Right kidney (tissue), 9 donors: ENCODE measurements around the gene SCIMP.
"Not testable (repeated sequence)": the region's sequence is repeated elsewhere in the genome, so short reads cannot be mapped to it uniquely, and the experiment has no call there.

Experiments
- DNase-seq: peaks from one replicate; pipeline ENCODE4 v3.0.0-alpha.2; 2016
- long read RNA-seq, 8 donors: transcript quantifications; one replicate each; lab custom pipeline, GENCODE V29; 2026

SCIMP gene
- long read RNA-seq, donor 1 = 0 reads
- long read RNA-seq, donor 2, partial matches to known transcripts = 0 of 1 reads
- long read RNA-seq, donor 2, other reads (novel, unspliced or antisense) = 0 of 1 reads
- long read RNA-seq, donor 3 = 0 reads
- long read RNA-seq, donor 4 = 0 reads
- long read RNA-seq, donor 5 = 0 reads
- long read RNA-seq, donor 6, partial matches to known transcripts = 0 of 1 reads
- long read RNA-seq, donor 6, other reads (novel, unspliced or antisense) = 0 of 1 reads
- long read RNA-seq, donor 7 = 0 reads
- long read RNA-seq, donor 8, partial matches to known transcripts = 0 of 1 reads
- long read RNA-seq, donor 8, other reads (novel, unspliced or antisense) = 0 of 1 reads

DNA sequence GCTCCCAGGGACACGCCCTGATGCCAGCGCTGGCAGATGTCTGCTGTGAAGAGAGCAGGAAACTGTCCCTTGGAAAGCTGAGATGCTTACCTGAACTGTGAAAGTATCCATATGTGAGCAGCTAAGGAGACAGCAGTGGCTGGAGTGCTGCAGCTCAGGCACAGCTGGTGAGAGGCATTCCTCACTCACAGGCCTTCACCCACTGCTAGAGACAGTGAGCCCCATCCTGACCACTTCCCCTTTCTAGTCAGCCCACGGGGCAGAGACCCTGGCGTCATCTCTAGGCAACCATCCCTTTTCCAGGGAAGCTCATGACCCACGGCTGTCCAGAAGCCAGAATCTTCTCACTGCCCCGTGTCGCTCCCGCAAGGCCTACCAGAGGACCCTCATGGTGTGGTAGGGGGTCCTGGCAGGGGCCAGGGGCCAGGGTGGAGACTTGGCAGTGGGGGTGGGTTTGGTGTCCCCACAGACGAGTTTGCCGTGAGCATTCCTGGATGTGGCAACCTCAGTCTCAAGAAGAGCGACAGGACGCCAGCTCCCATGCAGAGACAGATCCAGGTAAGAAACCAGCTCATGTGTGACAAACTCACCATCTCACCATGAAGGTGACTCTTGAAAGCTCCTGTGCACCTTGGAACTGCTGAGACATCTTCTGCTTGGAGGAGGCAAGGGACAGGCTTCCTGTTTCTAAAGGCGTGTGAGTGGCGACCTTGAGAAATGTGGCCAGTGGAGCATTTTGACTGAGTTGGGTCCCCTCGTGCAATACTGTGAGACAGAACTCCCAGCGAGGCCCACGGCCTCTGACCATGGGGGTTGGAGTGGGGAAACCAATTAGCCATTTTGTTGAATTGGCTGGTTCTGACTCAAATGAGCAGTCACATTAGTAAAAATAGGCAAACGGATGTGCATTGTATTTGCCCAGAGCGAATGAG, at the start of gene SCIMP:
SCIMP (minus strand) TSS at position 216 of the 932 bp plus-strand sequence; CDS start at position 111, 105 bp downstream.
- DNase-seq = no peak

DNA sequence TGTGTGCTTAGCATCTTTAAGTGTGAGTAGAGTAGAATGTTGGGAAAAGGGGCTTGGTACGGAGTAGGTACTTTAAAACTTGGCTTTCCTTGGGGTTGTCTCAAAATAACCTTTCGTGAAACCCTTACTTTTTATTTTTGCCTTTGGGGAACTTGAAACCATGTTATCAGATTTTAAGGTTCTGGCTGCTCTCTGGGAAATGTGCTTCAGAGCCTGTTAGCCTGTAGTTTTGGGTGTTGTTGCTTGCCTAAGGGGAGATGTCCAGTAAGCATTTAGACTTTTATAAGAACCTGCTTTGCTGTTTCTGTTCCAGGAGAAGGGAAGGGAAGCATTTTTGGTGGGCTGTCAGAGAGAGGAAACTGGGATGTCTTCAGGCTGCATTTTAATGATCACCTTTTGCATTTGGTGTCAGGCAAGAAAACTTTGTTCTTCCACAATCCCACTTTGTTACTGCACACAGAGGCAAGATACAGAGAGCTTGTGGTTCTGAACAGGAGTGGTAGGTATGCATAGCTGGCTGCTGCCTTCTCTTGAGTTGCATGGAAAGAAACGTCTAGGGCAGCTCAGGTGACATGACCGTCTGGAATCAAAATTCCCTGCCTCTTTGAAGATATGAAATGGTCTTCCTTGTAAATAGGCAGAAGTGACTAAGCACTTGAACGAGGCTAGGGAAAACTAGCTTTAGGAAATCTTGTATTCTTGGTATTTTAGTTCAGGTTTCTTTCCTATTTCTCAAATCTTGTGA, 49.1 kb upstream of the SCIMP start:
- no peak for DNase-seq

DNA sequence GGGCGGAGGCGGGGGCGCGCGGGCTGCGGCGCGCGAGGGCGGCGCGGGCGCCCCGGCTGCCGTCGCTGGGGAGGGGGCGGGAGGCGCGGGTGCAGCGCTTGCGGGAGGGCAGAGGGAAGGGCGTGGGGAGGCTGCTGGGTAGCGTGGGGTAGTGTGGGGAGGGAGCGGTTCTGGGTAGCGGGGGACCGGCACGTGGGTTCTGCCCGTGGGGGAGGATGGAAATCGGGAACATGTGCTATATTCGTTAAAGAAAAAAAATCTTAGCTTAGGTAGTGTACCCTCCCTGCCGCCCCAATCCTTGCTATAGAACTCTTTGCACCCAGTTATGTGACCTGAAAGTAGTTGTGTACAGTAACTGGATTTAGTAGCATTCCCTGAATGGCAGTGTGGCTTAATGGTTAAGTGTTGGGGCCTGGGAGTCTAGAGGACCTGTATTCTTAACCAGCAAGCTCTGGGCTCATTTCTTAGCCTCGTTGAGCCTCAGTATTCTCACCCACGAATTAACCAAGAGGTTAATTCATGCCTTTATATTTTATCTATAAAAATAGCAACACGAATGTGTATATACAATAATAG, 48.1 kb upstream of the SCIMP start:
- peak; percentile 13 for DNase-seq

DNA sequence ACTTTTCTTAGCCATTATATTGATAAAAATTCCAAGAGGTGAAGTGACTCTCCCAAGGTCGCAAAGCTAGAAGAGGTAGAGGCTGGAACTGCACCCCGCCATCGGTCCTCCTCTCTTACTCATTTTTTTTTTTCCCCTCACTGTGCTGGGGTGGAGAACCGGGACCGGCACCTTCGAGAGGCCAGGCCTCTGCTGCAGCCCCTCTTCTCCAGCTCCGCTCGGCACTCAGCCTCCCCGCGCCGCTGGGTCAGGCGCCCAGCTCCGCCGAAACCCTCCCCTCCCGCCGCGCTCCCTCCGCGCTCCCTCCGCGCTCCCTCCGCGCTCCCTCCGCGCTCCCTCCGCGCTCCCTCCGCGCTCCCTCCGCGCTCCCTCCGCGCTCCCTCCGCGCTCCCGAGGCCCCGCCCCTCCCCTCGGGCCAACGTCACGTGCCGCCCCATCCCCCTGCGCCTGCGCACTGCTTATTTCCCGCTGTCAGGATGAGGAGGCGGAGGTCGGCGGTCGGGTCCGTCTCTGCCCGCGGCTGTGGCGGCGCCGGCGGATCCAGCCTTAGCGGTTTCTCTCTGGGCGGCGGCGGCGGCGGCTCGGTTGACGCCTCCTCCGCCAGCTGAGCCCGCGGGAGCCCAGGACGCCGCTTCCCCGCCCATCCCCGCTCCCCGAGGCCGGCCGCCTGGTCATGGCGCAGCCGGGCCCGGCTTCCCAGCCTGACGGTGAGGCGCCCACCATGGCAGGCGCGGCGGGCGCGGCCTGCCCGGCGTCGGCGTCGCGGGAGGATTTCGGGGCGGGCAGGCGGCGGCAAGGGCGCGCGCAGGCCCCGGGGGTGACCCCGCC, 47.4 kb upstream of the SCIMP start, which contains the start of gene RABEP1:
RABEP1 (plus strand) TSS at position 471 of the 828 bp plus-strand sequence; CDS start at position 674, 203 bp downstream.
- peak; percentile 91 for DNase-seq

DNA sequence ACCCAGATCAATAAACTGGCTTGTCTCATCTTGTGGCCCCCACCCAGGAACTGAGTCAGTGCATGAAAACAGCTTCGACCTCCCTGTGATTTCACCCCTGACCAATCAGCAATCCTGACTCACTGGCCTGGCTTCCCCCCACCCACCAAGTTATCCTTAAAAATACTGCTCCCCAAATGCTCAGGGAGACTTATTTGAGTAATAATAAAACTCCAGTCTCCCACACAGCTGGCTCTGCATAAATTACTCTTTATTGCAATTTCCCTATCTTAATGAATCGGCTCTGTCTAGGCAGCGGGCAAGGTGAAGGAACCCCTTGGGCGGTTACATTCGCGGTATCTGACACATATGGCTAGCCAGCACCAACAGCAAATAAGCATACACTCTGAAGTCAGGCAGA, 37.7 kb upstream of the SCIMP start:
- DNase-seq = no peak

DNA sequence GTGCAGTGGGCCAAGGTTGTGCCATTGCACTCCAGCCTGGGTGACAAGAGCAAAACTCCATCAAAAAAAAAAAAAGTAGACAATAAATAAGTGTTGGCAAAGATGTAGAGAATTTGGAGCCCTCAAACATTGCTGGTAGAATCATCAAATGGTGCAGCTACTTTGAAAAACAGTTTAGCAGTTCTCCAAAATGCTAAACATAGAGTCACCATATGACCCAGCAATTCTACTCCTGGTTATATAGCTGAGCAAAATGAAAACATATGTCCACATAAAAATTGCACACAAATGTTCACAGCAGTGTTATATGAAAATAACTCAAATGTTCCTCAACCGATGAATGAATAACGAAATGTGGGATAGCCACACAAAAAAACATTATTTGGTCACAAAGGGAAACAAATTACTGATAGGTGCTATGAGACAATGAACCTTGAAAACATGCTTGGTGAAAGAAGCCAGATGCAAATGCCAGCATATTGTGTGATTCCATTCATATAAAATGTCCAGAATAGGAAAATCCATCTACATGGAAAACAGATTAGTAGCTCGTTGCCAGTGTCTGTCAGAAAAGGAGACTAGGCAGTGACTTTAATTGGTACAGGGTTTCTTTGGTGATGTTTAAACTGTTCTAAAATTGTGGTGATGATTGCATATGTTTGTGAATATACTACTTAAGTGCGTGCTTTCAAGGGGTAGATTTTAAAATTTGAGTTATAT, 34.7 kb upstream of the SCIMP start:
- DNase-seq = no peak

DNA sequence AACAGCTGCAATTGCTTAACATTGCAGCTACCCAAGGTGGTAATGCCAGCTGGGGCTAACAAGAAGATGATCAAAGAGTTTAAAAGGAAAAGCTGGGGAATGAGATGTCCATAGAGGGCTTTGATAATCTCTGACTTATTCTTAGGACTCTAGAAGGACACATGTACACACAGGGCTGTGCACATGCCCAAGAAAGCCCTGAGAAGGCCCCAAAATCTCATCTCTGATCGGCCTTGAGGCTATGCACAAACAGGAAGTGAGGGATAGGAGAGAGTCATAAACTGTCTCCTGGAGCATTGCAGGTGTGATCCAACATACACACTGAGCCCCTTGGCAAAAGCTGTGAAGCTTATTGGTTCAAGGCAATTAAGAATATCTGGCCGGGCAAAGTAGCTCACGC, 30.2 kb upstream of the SCIMP start:
- no peak for DNase-seq

DNA sequence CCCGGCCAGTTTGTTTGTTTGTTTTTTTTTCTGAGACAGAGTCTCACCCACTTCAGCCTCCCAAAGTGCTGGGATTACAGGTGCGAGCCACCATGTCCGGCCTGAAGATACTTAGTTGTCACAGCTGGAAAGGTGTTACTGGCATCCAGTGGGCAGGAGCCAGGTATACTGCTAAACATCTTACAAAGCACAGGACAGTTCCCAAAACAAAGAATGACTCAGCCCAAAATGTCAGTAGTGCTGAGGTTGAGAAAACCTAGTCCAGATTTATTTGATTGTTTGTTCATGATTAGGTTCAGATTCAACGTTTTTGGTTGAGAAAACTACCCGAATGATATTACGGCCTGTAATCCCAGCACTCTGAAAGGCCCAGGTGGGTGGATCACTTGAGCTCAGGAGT, 28.8 kb upstream of the SCIMP start:
- DNase-seq = no peak

DNA sequence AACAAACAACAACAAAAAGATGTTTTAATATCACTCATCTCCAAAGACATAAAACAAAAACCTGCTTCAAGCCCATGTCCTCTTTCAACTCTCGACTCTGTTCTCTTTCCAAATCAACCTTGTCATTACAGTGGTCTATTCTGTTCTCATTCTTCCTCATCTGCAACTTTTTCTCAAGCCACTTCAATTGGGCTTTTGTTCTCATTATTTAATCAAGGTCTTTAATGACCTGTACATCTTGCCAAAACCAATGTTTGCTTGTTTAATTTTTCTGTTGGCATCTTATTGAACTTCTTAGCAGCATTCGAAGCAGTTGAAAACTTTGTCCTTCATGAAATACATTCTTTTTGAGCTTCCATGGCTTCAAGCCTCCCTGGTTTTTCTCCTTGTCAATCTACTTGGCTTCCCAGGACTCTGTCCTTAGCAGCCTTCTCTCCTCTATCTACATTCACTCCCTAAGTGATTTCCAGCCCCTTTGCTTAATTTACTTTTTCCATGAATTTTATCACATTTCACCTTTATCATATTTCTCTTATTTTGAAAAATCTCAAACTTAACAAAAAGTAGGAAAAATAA, 27.8 kb upstream of the SCIMP start:
- no peak for DNase-seq

DNA sequence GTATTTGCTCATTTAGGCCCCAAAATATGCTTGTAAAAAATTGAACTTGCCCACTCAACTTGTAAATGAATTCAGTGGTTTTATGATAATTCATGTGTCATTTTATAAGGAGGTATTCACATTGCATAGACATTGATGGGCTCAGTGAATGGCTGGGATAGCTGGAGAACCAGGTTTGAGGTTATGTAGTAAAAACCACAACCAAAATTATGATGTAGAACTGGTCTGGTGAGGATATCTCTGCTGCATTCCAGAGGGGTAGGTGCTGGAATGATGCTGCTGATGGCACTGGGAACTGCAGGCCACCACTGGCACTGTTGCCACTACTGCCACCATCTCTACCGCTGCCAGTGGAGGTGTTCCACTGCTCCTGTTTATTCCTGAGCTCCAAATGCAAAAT, 25.9 kb upstream of the SCIMP start:
- no peak for DNase-seq

DNA sequence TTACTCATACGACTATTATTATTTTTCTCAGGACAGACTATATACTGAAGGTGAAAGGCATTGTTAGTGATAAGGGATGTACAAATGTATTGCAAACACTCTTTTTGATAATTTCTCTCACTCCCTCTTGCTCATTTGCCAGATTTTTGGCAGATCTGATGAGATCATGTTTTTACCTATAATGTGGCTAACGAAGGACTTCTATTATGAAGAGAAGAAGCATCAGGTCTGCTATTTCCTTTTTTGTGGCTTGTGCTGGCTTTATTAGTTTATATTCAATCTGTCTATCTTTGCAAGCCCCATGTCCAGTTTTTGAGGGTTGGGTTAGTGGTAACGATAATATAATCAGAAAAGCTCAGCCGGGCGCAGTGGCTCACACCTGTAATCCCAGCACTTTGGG, 22.5 kb upstream of the SCIMP start:
- no peak for DNase-seq

DNA sequence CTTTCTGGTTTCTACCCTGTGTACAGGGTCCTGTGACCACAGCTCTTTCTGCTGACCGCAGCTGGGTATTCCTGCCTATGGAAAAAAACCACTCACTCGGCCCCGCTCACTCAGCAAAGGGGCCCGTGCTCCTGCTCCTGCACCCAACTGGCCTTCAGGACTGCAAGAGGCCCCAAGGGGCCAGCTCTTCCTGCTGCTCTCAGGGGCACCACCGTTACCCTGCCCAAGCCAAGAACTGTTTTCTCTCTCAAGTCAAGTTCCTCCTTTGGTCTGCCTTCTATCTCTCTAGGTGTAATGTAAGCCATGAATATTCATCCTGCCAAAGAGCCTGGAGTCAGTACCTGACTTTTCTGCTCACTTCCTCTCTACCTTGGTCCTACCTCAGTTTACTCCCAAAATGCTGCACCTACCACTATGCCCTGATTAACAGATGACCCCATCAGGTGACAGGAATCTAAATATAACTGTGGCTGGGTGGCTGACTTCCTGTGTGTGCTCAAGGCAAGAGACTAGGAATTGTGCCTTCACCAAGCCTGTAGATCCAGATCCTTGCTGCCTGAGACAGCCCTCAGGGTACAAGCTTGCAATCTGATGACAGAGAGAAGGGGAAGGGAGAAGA, 20.4 kb upstream of the SCIMP start:
- DNase-seq = no peak

DNA sequence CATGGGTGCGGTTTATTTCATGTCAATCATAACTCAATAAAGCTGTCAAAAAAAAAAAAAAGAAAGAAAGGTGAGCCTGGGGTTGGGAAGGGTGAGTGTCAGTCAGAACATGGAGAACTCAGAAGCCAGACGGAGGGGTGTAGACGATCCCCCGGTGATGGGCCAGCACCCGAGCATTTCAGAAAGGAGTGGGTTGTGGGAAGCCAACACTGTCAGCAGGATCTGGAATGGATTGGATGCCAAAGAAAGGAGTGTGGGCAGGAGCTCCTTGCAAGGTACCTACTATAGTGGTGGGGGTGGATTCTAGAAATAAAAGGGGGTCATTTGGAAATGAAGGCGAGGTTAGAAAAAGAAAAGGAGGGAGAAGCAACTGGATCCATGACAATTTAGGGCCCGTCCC, 19.8 kb upstream of the SCIMP start:
- no peak for DNase-seq

DNA sequence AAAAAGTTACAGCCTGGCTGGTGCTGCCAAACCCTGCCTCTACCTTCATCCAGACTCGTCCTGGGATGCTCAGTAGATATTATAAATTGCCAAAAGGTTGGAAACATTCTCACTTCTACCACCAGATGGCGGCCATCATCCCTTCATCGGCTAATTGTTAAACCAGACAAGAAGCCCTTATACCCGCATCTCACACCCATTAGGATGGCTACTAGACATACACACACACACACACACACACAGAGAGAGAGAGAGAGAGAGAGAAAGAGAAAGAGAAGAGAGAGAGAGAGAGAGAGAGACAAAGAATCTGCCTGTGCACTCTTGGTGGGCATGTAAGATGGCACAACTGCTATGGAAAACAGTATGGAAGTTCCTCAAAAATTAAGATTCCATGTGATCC, 15.0 kb upstream of the SCIMP start:
- DNase-seq = peak; percentile 38

DNA sequence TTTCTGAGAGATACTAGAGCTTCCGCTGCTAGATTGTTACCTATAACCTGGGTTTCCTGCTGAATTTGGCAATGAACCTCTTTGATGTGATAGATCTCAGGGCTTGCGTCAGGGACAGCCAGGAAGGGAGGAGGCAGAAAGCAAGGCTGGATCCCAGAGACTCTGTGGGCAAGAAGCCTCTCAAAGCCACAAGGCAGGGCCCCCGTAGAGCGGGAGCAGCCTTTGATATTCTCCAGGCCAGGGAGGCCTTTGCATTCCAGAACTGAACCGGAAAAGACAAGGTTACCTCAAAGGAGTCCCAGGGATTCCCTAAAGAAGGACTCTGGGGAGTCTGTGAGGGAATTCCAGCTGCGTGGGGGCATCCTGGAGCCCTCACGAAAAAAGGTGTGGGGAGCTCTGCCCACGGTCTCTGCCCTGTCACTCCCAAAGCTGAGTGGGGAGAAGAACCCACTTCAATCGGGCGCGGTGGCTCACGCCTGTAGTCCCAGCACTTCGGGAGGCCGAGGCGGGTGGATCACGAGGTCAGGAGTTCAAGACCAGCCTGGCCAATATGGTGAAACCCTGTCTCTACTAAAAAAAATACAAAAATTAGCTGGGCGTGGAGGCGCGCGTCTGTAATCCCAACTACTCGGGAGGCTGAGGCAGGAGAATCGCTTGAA, 14.3 kb upstream of the SCIMP start:
- DNase-seq = no peak

DNA sequence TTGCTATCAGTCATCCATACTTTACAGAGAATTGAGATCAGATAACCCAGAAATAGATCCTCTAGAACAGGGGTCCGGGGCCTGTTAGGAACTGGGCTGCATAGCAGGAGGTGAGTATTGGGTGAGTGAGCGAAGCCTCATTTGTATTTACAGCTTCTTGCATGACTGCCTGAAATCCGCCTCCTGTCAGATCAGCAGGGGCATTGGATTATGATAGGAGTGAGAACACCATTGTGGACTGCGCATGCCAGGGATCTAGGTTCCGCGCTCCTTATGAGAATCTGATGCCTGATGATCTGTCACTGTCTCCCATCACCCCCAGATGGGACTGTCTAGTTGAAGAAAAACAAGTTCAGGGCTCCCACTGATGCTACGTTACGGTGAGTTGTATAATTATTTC, 13.0 kb upstream of the SCIMP start:
- no peak for DNase-seq

DNA sequence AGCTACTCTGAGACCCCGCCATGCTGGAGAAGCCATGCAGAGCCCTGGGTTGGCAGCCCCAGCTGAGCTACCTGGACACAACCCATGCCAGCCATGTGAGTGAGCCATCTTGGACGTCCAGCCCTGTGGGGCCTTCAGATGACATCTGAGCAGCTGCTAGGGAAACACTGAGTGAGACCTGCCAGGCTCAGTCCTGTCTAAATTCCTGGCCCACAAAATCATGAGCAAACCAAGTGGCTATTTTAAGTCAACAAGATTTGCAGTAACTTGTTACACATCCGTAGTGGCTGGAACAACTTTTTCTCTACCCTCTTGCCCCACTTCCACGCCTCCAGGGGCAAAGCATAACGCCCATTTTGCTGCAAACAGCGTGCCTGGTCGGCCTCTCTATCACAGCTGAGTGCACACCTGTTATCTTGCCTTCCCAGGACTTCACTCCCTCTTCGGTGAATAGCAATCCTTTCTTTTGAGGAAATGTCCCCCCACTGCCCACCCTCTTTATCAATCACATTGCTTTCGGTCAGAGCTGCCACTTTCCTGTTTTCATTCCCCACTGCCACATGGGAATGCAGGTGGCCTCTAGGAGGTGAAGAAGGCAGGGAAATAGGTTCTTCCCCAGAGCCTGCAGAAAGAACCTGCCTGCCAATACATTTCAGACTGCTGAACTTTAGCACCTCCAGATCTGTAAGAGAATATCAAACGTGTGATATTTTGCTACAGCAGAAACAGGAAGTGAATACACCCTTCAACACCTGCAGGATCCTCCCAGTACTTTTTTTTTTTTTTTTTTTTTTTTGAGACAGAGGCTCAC, 7.4 kb upstream of the SCIMP start:
- no peak for DNase-seq

DNA sequence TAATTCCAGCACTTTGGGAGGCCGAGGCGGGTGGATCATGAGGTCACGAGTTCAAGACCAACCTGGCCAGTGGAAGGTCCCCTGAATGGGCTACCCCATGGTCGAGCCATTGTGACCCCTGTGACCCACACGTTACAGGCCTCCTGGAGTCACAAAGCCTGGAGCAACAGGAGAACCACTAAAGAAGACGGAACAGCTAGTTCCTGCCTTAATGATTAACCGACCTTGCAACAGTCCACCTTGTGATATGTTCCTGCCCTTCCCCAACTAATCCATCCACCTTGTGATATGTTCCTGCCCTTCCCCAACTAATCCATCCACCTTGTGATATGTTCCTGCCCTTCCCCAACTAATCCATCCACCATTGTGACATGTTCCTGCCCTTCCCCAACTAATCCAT, 5.1 kb upstream of the SCIMP start:
- DNase-seq = not testable (repeated sequence)
